ENCODE data around the gene SIGLEC10.
"Not testable (repeated sequence)": the region's sequence is repeated elsewhere in the genome, so short reads cannot be mapped to it uniquely, and the experiment has no call there.

SIGLEC10 gene

GRCh38 chr19:51440052-51440451 lies 22.6 kb upstream of the SIGLEC10 start:
- DNase-seq: no peak

- DNase-seq: peak; percentile 62
Measured at GRCh38 chr19:51439021-51439465, 21.6 kb upstream of the SIGLEC10 start.

- no peak for DNase-seq
Measured at GRCh38 chr19:51434456-51434855, 17.0 kb upstream of the SIGLEC10 start.

- no peak for DNase-seq
Measured at GRCh38 chr19:51433043-51433442, 15.6 kb upstream of the SIGLEC10 start.

- DNase-seq: no peak
Measured at GRCh38 chr19:51431124-51431523, 13.7 kb upstream of the SIGLEC10 start.

- no peak for DNase-seq
Measured at GRCh38 chr19:51430221-51430620, 12.8 kb upstream of the SIGLEC10 start.

- DNase-seq: no peak
Measured at GRCh38 chr19:51427201-51427600, 9.8 kb upstream of the SIGLEC10 start.

- DNase-seq: peak; percentile 81
Measured at GRCh38 chr19:51422053-51422448, 4.6 kb upstream of the SIGLEC10 start.

- no peak for DNase-seq
Measured at GRCh38 chr19:51421229-51422052, 4.0 kb upstream of the SIGLEC10 start.

- DNase-seq: not testable (repeated sequence)
Measured at GRCh38 chr19:51420511-51420910, 3.1 kb upstream of the SIGLEC10 start.

- DNase-seq: no peak
Measured at GRCh38 chr19:51418707-51419106, 1.3 kb upstream of the SIGLEC10 start.

- no peak for DNase-seq
Measured at GRCh38 chr19:51417810-51418157, 342 bp upstream of the SIGLEC10 start.

- DNase-seq: not testable (repeated sequence)
Measured at GRCh38 chr19:51416422-51416821, 1.0 kb downstream of the SIGLEC10 start.

- DNase-seq: no peak
Measured at GRCh38 chr19:51415187-51415586, 2.3 kb downstream of the SIGLEC10 start.

- DNase-seq: no peak
Measured at GRCh38 chr19:51410950-51411748, 6.3 kb downstream of the SIGLEC10 start.

GRCh38 chr19:51407511-51408131 lies 9.8 kb downstream of the SIGLEC10 start:
- DNase-seq: peak; percentile 61

GRCh38 chr19:51402117-51402516 lies 15.3 kb downstream of the SIGLEC10 start:
- DNase-seq: no peak

- not testable (repeated sequence) for DNase-seq
Measured at GRCh38 chr19:51399936-51400335, 17.5 kb downstream of the SIGLEC10 start.

- no peak for DNase-seq
Measured at GRCh38 chr19:51399231-51399630, 18.2 kb downstream of the SIGLEC10 start.

GRCh38 chr19:51398096-51398704 lies 19.2 kb downstream of the SIGLEC10 start:
- peak; percentile 52 for DNase-seq

GRCh38 chr19:51397453-51397852 lies 20.0 kb downstream of the SIGLEC10 start:
- not testable (repeated sequence) for DNase-seq

- DNase-seq: no peak
Measured at GRCh38 chr19:51396175-51396574, 21.3 kb downstream of the SIGLEC10 start.
